Breast epithelium (tissue), 4 donors: ENCODE data around the gene SPSB1. TPM values are rescaled to one million over a fixed set of nuclear protein-coding genes. Genes with fewer than 3 reads are reported as not detected.

Experiments
- DNase-seq, 2 donors: peaks; one replicate each; pipeline ENCODE4 v3.0.0-alpha.2; 2019; ENCODE audit warnings: low spot score in 2 of 2
- H3K27ac ChIP-seq, 2 donors: fragments of 200-600 bp; sonication (generic) in 1 of 2; one replicate each; pipeline ENCODE4 v1.5.1; 2016 to 2019; ENCODE audit warnings: mild to moderate bottlenecking in 1 of 2
- H3K27me3 ChIP-seq, 2 donors: fragments of 200-600 bp; sonication (generic) in 1 of 2; one replicate each; pipeline versions ENCODE4 v1.5.1 to v1.6.0; 2017 to 2019; ENCODE audit warnings: control low read depth in 1 of 2, mild to moderate bottlenecking in 1 of 2
- H3K36me3 ChIP-seq: fragments of 200-600 bp; one replicate; pipeline ENCODE4 v1.5.1; 2019
- H3K4me1 ChIP-seq, 2 donors: fragments of 200-600 bp; sonication (generic); one replicate each; pipeline ENCODE4 v1.5.1; 2016 to 2019; ENCODE audit warnings: control low read depth in 1 of 2
- H3K4me3 ChIP-seq, 3 donors: fragments of 200-600 bp; sonication (generic); 1 replicate in 2 of 3; 2 replicates in 1 of 3; pipeline ENCODE4 v1.5.1; 2016 to 2019; ENCODE audit warnings: mild to moderate bottlenecking in 3 of 3, moderate library complexity in 2 of 3
- H3K9me3 ChIP-seq, 2 donors: fragments of 200-600 bp; sonication (generic) in 1 of 2; one replicate each; pipeline ENCODE4 v1.5.1; 2016 to 2019; ENCODE audit warnings: control low read depth in 1 of 2
- POLR2A ChIP-seq: fragments of 450-650 bp; IDR thresholded peaks from one replicate; pipeline ENCODE4 v1.6.1; 2016; ENCODE audit warnings: antibody characterized with exemption, mild to moderate bottlenecking, moderate library complexity
- POLR2AphosphoS5 ChIP-seq, 3 donors: sonication (generic); formaldehyde crosslinking; IDR thresholded peaks; one replicate each; pipeline ENCODE4 v1.6.1; 2017; ENCODE audit warnings: antibody characterized with exemption in 3 of 3
- intact Hi-C: fragments of 100-400 bp; cut with DNase I; formaldehyde crosslinking; loops from one replicate; pipeline ENCODE4 v1.15.1; 2023; ENCODE audit warnings: low total_unique reads
- total RNA-seq, 3 donors: library from RNA; depleted of rRNA; stranded (reverse); fragments of >200 nt; gene quantifications; one replicate each; pipeline ENCODE4 v1.1.0, GENCODE V29; 2016
- TF ChIP-seq, protein P1 (sequence below), 3 donors: fragments of 450-650 bp; IDR thresholded peaks; one replicate each; pipeline ENCODE4 v1.5.1; 2016 to 2017; ENCODE audit warnings: antibody characterized with exemption in 3 of 3, mild to moderate bottlenecking in 3 of 3, moderate library complexity in 3 of 3

SPSB1 gene
- total RNA-seq, 3 donors from 2014 or later = 30.6 to 52.5 (median 34.4) TPM

GRCh38 chr1:9280015-9280860 is 12.5 kb upstream of the SPSB1 start:
- peak overlapping the region in 1 of 2 donors; percentile 7 for H3K27ac ChIP-seq
- no peaks in the 10 kb centered on the region for H3K4me1 ChIP-seq

GRCh38 chr1:9281071-9281827 is 11.4 kb upstream of the SPSB1 start:
- no peak overlapping the region for H3K27ac ChIP-seq
- DNase-seq = no peak
- H3K4me1 ChIP-seq = no peaks in the 10 kb centered on the region
- no peaks in the 10 kb centered on the region for H3K36me3 ChIP-seq
- intact Hi-C loops = loop anchor here (10.0 kb wide), 1 partner anchor 214 kb away; no protein-coding TSS in a partner anchor
- peaks cover 11 to 20% of the 10 kb centered on the region in 2 donors for H3K9me3 ChIP-seq
- no peak overlapping the region for H3K4me3 ChIP-seq
- no peak for TF ChIP-seq POLR2AphosphoS5 (IDR thresholded peaks at IDR 0.05)
- TF ChIP-seq POLR2A = no peak
- TF ChIP-seq, protein P1, sequence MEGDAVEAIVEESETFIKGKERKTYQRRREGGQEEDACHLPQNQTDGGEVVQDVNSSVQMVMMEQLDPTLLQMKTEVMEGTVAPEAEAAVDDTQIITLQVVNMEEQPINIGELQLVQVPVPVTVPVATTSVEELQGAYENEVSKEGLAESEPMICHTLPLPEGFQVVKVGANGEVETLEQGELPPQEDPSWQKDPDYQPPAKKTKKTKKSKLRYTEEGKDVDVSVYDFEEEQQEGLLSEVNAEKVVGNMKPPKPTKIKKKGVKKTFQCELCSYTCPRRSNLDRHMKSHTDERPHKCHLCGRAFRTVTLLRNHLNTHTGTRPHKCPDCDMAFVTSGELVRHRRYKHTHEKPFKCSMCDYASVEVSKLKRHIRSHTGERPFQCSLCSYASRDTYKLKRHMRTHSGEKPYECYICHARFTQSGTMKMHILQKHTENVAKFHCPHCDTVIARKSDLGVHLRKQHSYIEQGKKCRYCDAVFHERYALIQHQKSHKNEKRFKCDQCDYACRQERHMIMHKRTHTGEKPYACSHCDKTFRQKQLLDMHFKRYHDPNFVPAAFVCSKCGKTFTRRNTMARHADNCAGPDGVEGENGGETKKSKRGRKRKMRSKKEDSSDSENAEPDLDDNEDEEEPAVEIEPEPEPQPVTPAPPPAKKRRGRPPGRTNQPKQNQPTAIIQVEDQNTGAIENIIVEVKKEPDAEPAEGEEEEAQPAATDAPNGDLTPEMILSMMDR (IDR thresholded peaks at IDR 0.05) = no peak
- no peaks in the 10 kb centered on the region for H3K27me3 ChIP-seq

More at GRCh38 chr1:9280015-9280860, 12.5 kb upstream of the SPSB1 start:
- no peaks in the 10 kb centered on the region for H3K36me3 ChIP-seq
- TF ChIP-seq POLR2A (no peak), POLR2AphosphoS5 (IDR thresholded peaks at IDR 0.05) (no peak)
- TF ChIP-seq, protein P1 (IDR thresholded peaks at IDR 0.05) = no peak
- intact Hi-C loops = loop anchor here (10.0 kb wide), 1 partner anchor 215 kb away; no protein-coding TSS in a partner anchor
- H3K27me3 ChIP-seq = no peaks in the 10 kb centered on the region
- no peak overlapping the region for H3K4me3 ChIP-seq
- no peak for DNase-seq
- peaks cover 3 to 13% of the 10 kb centered on the region in 2 donors for H3K9me3 ChIP-seq

GRCh38 chr1:9281908-9282695 is 10.6 kb upstream of the SPSB1 start:
- H3K4me3 ChIP-seq = no peak overlapping the region
- intact Hi-C loops = loop anchor here (10.0 kb wide), 1 partner anchor 213 kb away; no protein-coding TSS in a partner anchor
- H3K27ac ChIP-seq = no peak overlapping the region
- no peaks in the 10 kb centered on the region for H3K36me3 ChIP-seq
- no peak for TF ChIP-seq POLR2A
- TF ChIP-seq, protein P1 (IDR thresholded peaks at IDR 0.05) = no peak
- no peak for TF ChIP-seq POLR2AphosphoS5 (IDR thresholded peaks at IDR 0.05)
- DNase-seq = no peak
- H3K4me1 ChIP-seq = no peaks in the 10 kb centered on the region
- no peaks in the 10 kb centered on the region for H3K27me3 ChIP-seq
- peaks cover 15 to 22% of the 10 kb centered on the region in 2 donors for H3K9me3 ChIP-seq

DNA sequence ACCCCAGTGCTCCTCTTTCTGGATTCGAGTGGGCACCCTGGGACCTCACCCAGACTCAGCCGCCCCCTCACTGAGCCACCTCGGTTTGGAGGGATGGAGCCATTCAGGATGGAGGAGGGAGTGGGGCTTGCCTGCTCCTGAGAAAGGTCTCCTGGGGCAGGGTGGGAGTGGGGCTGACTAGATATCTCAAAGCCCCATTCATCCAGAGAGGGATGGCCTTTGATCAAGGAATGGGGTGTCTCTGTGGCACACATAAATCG is 10.1 kb upstream of the SPSB1 start:
- Histone ChIP-seq H3K27ac (no peak overlapping the region), H3K4me1 (no peaks in the 10 kb centered on the region), H3K9me3 (peaks cover 19 to 27% of the 10 kb centered on the region in 2 donors), H3K4me3 (no peak overlapping the region), H3K27me3 (no peaks in the 10 kb centered on the region), H3K36me3 (no peaks in the 10 kb centered on the region)
- no peak for DNase-seq
- intact Hi-C loops = loop anchor here (10.0 kb wide), 1 partner anchor 212 kb away; no protein-coding TSS in a partner anchor
- TF ChIP-seq POLR2AphosphoS5 (IDR thresholded peaks at IDR 0.05) = no peak

DNA sequence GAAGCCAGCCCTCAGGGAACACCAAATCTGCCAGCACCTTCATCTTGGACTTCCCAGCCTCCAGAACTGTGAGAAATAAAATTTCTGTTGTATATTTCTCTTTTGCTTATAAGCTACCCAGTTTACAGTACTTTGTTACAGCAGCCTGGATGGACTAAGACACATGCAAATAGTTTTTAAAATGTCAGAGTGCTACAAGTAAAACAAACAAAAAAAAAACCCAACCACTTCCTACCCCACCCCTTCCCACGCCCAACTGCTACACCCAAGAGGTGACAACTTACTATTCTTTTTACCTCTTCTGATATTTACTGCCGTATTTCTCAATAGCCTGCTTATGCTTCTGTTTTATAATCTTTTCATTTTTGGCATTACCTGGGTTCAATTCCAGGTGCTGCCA is 8.6 kb upstream of the SPSB1 start:
- no peaks in the 10 kb centered on the region for H3K4me1 ChIP-seq
- H3K27ac ChIP-seq = no peak overlapping the region
- no peaks in the 10 kb centered on the region for H3K36me3 ChIP-seq
- H3K27me3 ChIP-seq = no peaks in the 10 kb centered on the region
- intact Hi-C loops = loop anchor here (10.0 kb wide), 1 partner anchor 211 kb away; no protein-coding TSS in a partner anchor
- DNase-seq = no peak
- peaks cover 26 to 42% of the 10 kb centered on the region in 2 donors for H3K9me3 ChIP-seq
- TF ChIP-seq POLR2A (no peak), POLR2AphosphoS5 (IDR thresholded peaks at IDR 0.05) (no peak)
- TF ChIP-seq, protein P1 (IDR thresholded peaks at IDR 0.05) = no peak
- H3K4me3 ChIP-seq = no peak overlapping the region
